ENCODE measurements around the gene SMARCAL1. TPM values are rescaled to one million over a fixed set of nuclear protein-coding genes. Genes with fewer than 3 reads are reported as not detected.
A peak's percentile ranks its signal among the peaks of the same experiment; 100 is the strongest.
"Not testable (repeated sequence)": the region's sequence is repeated elsewhere in the genome, so short reads cannot be mapped to it uniquely, and the experiment has no call there.

Gene SMARCAL1
- total RNA-seq, 1 donor from 2014 or later: 27.9 TPM

GRCh38 chr2:216502381-216503158 lies 90.3 kb downstream of the SMARCAL1 start:
- no peak for DNase-seq (ENCODE audit: low spot score)

GRCh38 chr2:216503159-216503629 lies 90.9 kb downstream of the SMARCAL1 start:
- no peak for DNase-seq (ENCODE audit: low spot score)

GRCh38 chr2:216503697-216504375 lies 91.6 kb downstream of the SMARCAL1 start:
- DNase-seq (ENCODE audit: low spot score): no peak

GRCh38 chr2:216504376-216504762 lies 92.1 kb downstream of the SMARCAL1 start:
- DNase-seq (ENCODE audit: low spot score): no peak

GRCh38 chr2:216505133-216506106 lies 93.1 kb downstream of the SMARCAL1 start:
- DNase-seq (ENCODE audit: low spot score): no peak

GRCh38 chr2:216507220-216508160 lies 95.2 kb downstream of the SMARCAL1 start:
- DNase-seq (ENCODE audit: low spot score): no peak

- DNase-seq (ENCODE audit: low spot score): no peak
Measured at GRCh38 chr2:216508229-216508628, 95.9 kb downstream of the SMARCAL1 start.

GRCh38 chr2:216516730-216517350 lies 104.6 kb downstream of the SMARCAL1 start:
- no peak for DNase-seq (ENCODE audit: low spot score)

GRCh38 chr2:216517447-216518225 lies 105.4 kb downstream of the SMARCAL1 start:
- DNase-seq (ENCODE audit: low spot score): no peak

GRCh38 chr2:216518566-216519119 lies 106.4 kb downstream of the SMARCAL1 start:
- DNase-seq (ENCODE audit: low spot score): not testable (repeated sequence)

GRCh38 chr2:216519154-216519762 lies 107.0 kb downstream of the SMARCAL1 start:
- DNase-seq (ENCODE audit: low spot score): peak; percentile 85

- DNase-seq (ENCODE audit: low spot score): no peak
Measured at GRCh38 chr2:216520112-216520511, 107.8 kb downstream of the SMARCAL1 start.

- no peak for DNase-seq (ENCODE audit: low spot score)
Measured at GRCh38 chr2:216522892-216523502, 110.7 kb downstream of the SMARCAL1 start.

GRCh38 chr2:216525972-216526371 lies 113.7 kb downstream of the SMARCAL1 start:
- DNase-seq (ENCODE audit: low spot score): no peak

GRCh38 chr2:216526939-216527338 lies 114.7 kb downstream of the SMARCAL1 start:
- DNase-seq (ENCODE audit: low spot score): no peak

GRCh38 chr2:216527600-216527999 lies 115.3 kb downstream of the SMARCAL1 start:
- no peak for DNase-seq (ENCODE audit: low spot score)

- DNase-seq (ENCODE audit: low spot score): no peak
Measured at GRCh38 chr2:216532562-216532961, 120.3 kb downstream of the SMARCAL1 start.

All from ureter (tissue), 1 donor.